OCI-LY1 (cell line): ENCODE results near the gene CCDC198.

Experiments used
- H2AFZ ChIP-seq: fragments of 200-600 bp; sonication (generic), shearing (Covaris generic); 2 replicates; pipeline ENCODE4 v1.6.0; 2014; ENCODE audit warnings: antibody characterized with exemption, mild to moderate bottlenecking, low read length
- H3F3A ChIP-seq: fragments of 200-600 bp; sonication (generic), shearing (Covaris generic); 2 replicates; pipeline ENCODE4 v1.6.0; 2014; ENCODE audit warnings: mild to moderate bottlenecking, antibody characterized with exemption, low read length, moderate library complexity; ENCODE audit not compliant: insufficient read depth
- H3K27ac ChIP-seq: fragments of 200-600 bp; sonication (generic); 2 replicates; pipeline ENCODE4 v1.5.1; 2014; ENCODE audit warnings: low read length, mixed run types, mild to moderate bottlenecking, low read depth; ENCODE audit not compliant: poor library complexity, severe bottlenecking
- H3K27me3 ChIP-seq: fragments of 200-600 bp; sonication (generic); 2 replicates; pipeline ENCODE4 v1.6.0; 2014; ENCODE audit warnings: antibody characterized with exemption, mild to moderate bottlenecking, low read length, moderate library complexity; ENCODE audit not compliant: insufficient read depth
- H3K36me3 ChIP-seq: fragments of 200-600 bp; sonication (generic); 2 replicates; pipeline ENCODE4 v1.6.1; 2014; ENCODE audit warnings: mild to moderate bottlenecking, antibody characterized with exemption, low read length, moderate library complexity, mixed read lengths; ENCODE audit not compliant: insufficient read depth
- H3K4me1 ChIP-seq: fragments of 200-600 bp; sonication (generic); 2 replicates; pipeline ENCODE4 v1.5.1; 2014; ENCODE audit warnings: mild to moderate bottlenecking, low read length, moderate library complexity; ENCODE audit not compliant: insufficient read depth, severe bottlenecking
- H3K4me2 ChIP-seq: fragments of 200-600 bp; sonication (generic), shearing (Covaris generic); 2 replicates; pipeline ENCODE4 v1.6.1; 2014; ENCODE audit warnings: low read length
- H3K4me3 ChIP-seq: fragments of 200-600 bp; sonication (generic); 2 replicates; pipeline ENCODE4 v1.5.1; 2014; ENCODE audit warnings: low read length, low read depth, mild to moderate bottlenecking, mixed read lengths; ENCODE audit not compliant: poor library complexity, severe bottlenecking
- H3K79me2 ChIP-seq: fragments of 200-600 bp; shearing (Covaris generic); 2 replicates; pipeline ENCODE4 v1.6.1; 2016; ENCODE audit warnings: mixed run types, low read length, mixed read lengths; ENCODE audit not compliant: insufficient read depth
- H3K9ac ChIP-seq: fragments of 200-600 bp; sonication (generic), shearing (Covaris generic); 2 replicates; pipeline ENCODE4 v1.6.1; 2014; ENCODE audit warnings: mild to moderate bottlenecking, low read length, mixed read lengths
- H3K9me2 ChIP-seq: fragments of 200-600 bp; sonication (generic), shearing (Covaris generic); 2 replicates; pipeline ENCODE4 v1.6.1; 2014; ENCODE audit warnings: low read depth, mild to moderate bottlenecking, low read length, mixed read lengths
- H3K9me3 ChIP-seq: fragments of 200-600 bp; shearing (Covaris generic); 2 replicates; pipeline ENCODE4 v1.6.1; 2014; ENCODE audit warnings: low read length, mixed read lengths
- H4K20me1 ChIP-seq: fragments of 200-600 bp; sonication (generic), shearing (Covaris generic); 2 replicates; pipeline ENCODE4 v1.6.0; 2016; ENCODE audit warnings: mild to moderate bottlenecking, low read length; ENCODE audit not compliant: insufficient read depth
- EZH2 ChIP-seq: fragments of 200-600 bp; sonication (generic), shearing (Covaris generic); IDR thresholded peaks from 2 replicates; pipeline ENCODE4 v1.8.0; 2017; ENCODE audit warnings: borderline replicate concordance, mixed run types, mild to moderate bottlenecking, antibody characterized with exemption, low read length, moderate library complexity, mixed read lengths
- TF ChIP-seq, protein P1 (sequence below): fragments of 200-600 bp; sonication (generic), shearing (Covaris generic); IDR thresholded peaks from 2 replicates; pipeline ENCODE4 v1.5.1; 2017; ENCODE audit warnings: mild to moderate bottlenecking, antibody characterized with exemption, low read length, moderate library complexity, mixed read lengths

Gene CCDC198

DNA sequence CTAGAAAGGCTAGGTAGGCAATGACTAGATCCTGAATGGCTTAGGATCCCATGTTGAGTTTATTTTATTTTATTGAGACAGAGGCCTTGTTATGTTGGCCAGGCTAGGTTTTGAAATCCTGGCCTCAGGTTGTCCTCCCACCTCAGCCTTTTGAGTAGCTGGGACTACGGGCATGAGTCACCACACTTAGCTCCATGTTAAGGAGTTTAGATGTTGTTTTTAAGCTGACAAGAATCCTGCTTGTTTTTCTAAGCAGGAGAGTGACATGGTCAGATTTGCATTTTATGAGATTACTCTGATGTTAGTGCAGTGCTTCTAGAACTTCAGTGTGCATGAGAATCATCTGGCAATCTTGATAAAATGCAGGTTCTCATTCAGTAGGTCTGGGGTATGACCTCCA lies 14.5 kb downstream of the CCDC198 start:
- no peak overlapping the region for H3K9ac ChIP-seq
- H3K36me3 ChIP-seq: no peaks in the 10 kb centered on the region

DNA sequence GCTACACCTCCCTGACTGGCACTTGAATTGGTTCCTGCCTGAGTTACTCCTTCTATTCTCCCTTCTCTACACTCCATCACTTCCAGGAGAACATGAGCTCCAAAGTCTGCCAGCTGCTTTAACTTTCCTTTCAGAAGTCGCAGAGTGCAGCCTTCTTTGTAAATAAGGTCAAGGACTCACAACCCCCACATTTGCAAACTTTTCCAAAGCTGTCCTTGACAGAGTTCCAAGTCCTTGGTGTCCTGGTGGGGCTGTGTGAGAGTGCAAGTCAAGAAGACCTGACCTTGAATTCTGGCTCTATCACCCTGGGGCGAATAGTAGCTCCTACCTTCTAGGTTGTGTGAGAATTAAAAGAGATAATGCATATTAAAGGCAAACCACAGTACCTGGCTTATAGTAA lies 15.6 kb downstream of the CCDC198 start:
- H2AFZ ChIP-seq: no peak overlapping the region
- H3K36me3 ChIP-seq: no peaks in the 10 kb centered on the region
- no peaks in the 10 kb centered on the region for H3K79me2 ChIP-seq
- no peaks in the 10 kb centered on the region for H3K9me3 ChIP-seq
- H3K4me2 ChIP-seq: no peak overlapping the region
- no peaks in the 10 kb centered on the region for H3F3A ChIP-seq
- no peaks in the 10 kb centered on the region for H3K9me2 ChIP-seq
- no peak overlapping the region for H3K4me3 ChIP-seq
- H3K4me1 ChIP-seq: no peaks in the 10 kb centered on the region
- H3K27ac ChIP-seq: no peak overlapping the region
- no peaks in the 10 kb centered on the region for H4K20me1 ChIP-seq
- no peak overlapping the region for H3K9ac ChIP-seq
- H3K27me3 ChIP-seq: no peaks in the 10 kb centered on the region
- TF ChIP-seq, protein P1, sequence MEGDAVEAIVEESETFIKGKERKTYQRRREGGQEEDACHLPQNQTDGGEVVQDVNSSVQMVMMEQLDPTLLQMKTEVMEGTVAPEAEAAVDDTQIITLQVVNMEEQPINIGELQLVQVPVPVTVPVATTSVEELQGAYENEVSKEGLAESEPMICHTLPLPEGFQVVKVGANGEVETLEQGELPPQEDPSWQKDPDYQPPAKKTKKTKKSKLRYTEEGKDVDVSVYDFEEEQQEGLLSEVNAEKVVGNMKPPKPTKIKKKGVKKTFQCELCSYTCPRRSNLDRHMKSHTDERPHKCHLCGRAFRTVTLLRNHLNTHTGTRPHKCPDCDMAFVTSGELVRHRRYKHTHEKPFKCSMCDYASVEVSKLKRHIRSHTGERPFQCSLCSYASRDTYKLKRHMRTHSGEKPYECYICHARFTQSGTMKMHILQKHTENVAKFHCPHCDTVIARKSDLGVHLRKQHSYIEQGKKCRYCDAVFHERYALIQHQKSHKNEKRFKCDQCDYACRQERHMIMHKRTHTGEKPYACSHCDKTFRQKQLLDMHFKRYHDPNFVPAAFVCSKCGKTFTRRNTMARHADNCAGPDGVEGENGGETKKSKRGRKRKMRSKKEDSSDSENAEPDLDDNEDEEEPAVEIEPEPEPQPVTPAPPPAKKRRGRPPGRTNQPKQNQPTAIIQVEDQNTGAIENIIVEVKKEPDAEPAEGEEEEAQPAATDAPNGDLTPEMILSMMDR: no peak
- no peak for TF ChIP-seq EZH2

More for the DNA sequence above, 14.5 kb downstream of the CCDC198 start:
- no peaks in the 10 kb centered on the region for H3K4me1 ChIP-seq
- no peaks in the 10 kb centered on the region for H3F3A ChIP-seq
- H2AFZ ChIP-seq: no peak overlapping the region
- no peaks in the 10 kb centered on the region for H3K9me3 ChIP-seq
- H3K4me3 ChIP-seq: no peak overlapping the region
- TF ChIP-seq, protein P1: no peak
- no peak for TF ChIP-seq EZH2
- no peaks in the 10 kb centered on the region; the same call in 1 of the 2 replicates for H3K27me3 ChIP-seq
- no peaks in the 10 kb centered on the region for H3K79me2 ChIP-seq
- H3K9me2 ChIP-seq: no peaks in the 10 kb centered on the region
- no peak overlapping the region for H3K27ac ChIP-seq
- no peak overlapping the region for H3K4me2 ChIP-seq
- H4K20me1 ChIP-seq: no peaks in the 10 kb centered on the region

DNA sequence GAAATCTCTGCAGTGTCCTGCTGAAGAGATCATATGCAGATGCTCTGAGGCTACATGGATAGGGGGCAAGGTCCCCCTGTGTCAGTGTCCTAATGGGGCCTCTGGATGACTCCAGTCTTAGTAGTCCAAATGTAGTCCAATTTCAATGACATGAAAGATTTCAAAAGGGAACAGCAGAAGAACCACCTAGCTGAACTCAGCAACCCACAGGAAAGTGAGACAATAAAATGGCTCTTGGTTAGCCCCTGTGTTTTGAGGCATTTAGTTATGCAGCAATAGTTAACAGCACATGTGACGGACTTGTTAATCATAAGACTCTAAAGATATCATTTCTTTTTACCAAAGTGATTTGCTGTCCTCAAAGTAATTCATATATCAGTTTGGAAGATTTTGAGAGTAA lies 22.7 kb downstream of the CCDC198 start:
- Histone ChIP-seq H3K79me2 (no peaks in the 10 kb centered on the region), H3K9me3 (no peaks in the 10 kb centered on the region), H3K36me3 (no peaks in the 10 kb centered on the region), H3F3A (no peaks in the 10 kb centered on the region), H2AFZ (no peak overlapping the region), H3K4me2 (no peak overlapping the region), H3K4me3 (no peak overlapping the region), H3K4me1 (no peaks in the 10 kb centered on the region), H3K27ac (no peak overlapping the region), H4K20me1 (no peaks in the 10 kb centered on the region), H3K27me3 (no peaks in the 10 kb centered on the region), H3K9ac (no peak overlapping the region), H3K9me2 (no peaks in the 10 kb centered on the region)
- TF ChIP-seq, protein P1: no peak
- TF ChIP-seq EZH2: no peak
